Measurements from ENCODE around the gene RNF40. TPM values are rescaled to one million over a fixed set of nuclear protein-coding genes. Genes with fewer than 3 reads are reported as not detected.
"Not testable (repeated sequence)": the region's sequence is repeated elsewhere in the genome, so short reads cannot be mapped to it uniquely, and the experiment has no call there.

Gene RNF40
- polyA plus RNA-seq, 1 donor (not counting 4 experiments of a cell fraction or from before 2014, with no cell fraction given): 52.7 TPM

GRCh38 chr16:30809675-30810074 is 47.6 kb downstream of the RNF40 start:
- FAIRE-seq; H3K4me3 ChIP-seq (ENCODE audit: control insufficient read depth in 2 of 3, extremely low read depth in 1 of 3, insufficient read depth in 2 of 3, low read depth in 1 of 3, low read length in 3 of 3); H3K27me3 ChIP-seq (ENCODE audit: control insufficient read depth, extremely low read depth, insufficient read depth, low read length); H3K36me3 ChIP-seq (ENCODE audit: control insufficient read depth in 2 of 2, extremely low read depth in 1 of 2, insufficient read depth in 2 of 2, low read length in 2 of 2); H3K9me3 ChIP-seq (ENCODE audit: control insufficient read depth, low read depth, low read length); H3K79me2 ChIP-seq (ENCODE audit: control insufficient read depth, insufficient read depth, low read length); H3K9me1 ChIP-seq (ENCODE audit: control insufficient read depth, extremely low read depth, insufficient read depth, low read length); DNase-seq (ENCODE audit: low read depth, low spot score); H2AFZ ChIP-seq (ENCODE audit: control insufficient read depth, low read length); dilution Hi-C loops (cut with MboI; ENCODE audit: extremely low pct_ligation_motif_present, low sequenced_read_pairs); H3K27ac ChIP-seq (ENCODE audit: control insufficient read depth, insufficient read depth, low read length); H4K20me1 ChIP-seq (ENCODE audit: control insufficient read depth, extremely low read depth, insufficient read depth, low read length); H3K9ac ChIP-seq (ENCODE audit: control insufficient read depth, extremely low read depth, insufficient read depth, low read length); H3K4me2 ChIP-seq (ENCODE audit: control insufficient read depth, extremely low read depth, insufficient read depth, low read depth, low read length): not testable (repeated sequence)
- H3K4me1 ChIP-seq (ENCODE audit: control insufficient read depth, extremely low read depth, insufficient read depth, low read length): peaks cover 16% of the 10 kb centered on the region

- Histone ChIP-seq H3K4me2 (ENCODE audit: control insufficient read depth, extremely low read depth, insufficient read depth, low read depth, low read length) (peak overlapping the region; percentile 96), H3K9me3 (ENCODE audit: control insufficient read depth, low read depth, low read length) (no peaks in the 10 kb centered on the region), H3K9me1 (ENCODE audit: control insufficient read depth, extremely low read depth, insufficient read depth, low read length) (no peaks in the 10 kb centered on the region), H4K20me1 (ENCODE audit: control insufficient read depth, extremely low read depth, insufficient read depth, low read length) (no peaks in the 10 kb centered on the region), H3K4me3 (ENCODE audit: control insufficient read depth in 2 of 3, extremely low read depth in 1 of 3, insufficient read depth in 2 of 3, low read depth in 1 of 3, low read length in 3 of 3) (peak overlapping the region; percentile 35 to 70 (median 38)), H3K27ac (ENCODE audit: control insufficient read depth, insufficient read depth, low read length) (peak overlapping the region; percentile 38), H3K4me1 (ENCODE audit: control insufficient read depth, extremely low read depth, insufficient read depth, low read length) (peaks cover 5% of the 10 kb centered on the region), H3K27me3 (ENCODE audit: control insufficient read depth, extremely low read depth, insufficient read depth, low read length) (no peaks in the 10 kb centered on the region), H3K36me3 (ENCODE audit: control insufficient read depth in 2 of 2, extremely low read depth in 1 of 2, insufficient read depth in 2 of 2, low read length in 2 of 2) (no peaks in the 10 kb centered on the region), H2AFZ (ENCODE audit: control insufficient read depth, low read length) (peak overlapping the region; percentile 70), H3K9ac (ENCODE audit: control insufficient read depth, extremely low read depth, insufficient read depth, low read length) (peak overlapping the region; percentile 67), H3K79me2 (ENCODE audit: control insufficient read depth, insufficient read depth, low read length) (no peaks in the 10 kb centered on the region)
- dilution Hi-C loops (cut with MboI; ENCODE audit: extremely low pct_ligation_motif_present, low sequenced_read_pairs): no loop called here
- no peak for DNase-seq (ENCODE audit: low read depth, low spot score)
- no peak for FAIRE-seq
- no peak for TF ChIP-seq EZH2 (IDR thresholded peaks at IDR 0.05; ENCODE audit: low read length)
- no peak for TF ChIP-seq CTCF (optimal IDR thresholded peaks at IDR 0.05 in 1 of 3, IDR thresholded peaks at IDR 0.05 in 1 of 3, conservative IDR thresholded peaks at IDR 0.05 in 1 of 3; ENCODE audit: extremely low read depth in 1 of 3, insufficient read depth in 2 of 3, low read length in 3 of 3)
Observed at GRCh38 chr16:30813821-30814189, 51.7 kb downstream of the RNF40 start.

- no peaks in the 10 kb centered on the region for H3K36me3 ChIP-seq (ENCODE audit: control insufficient read depth in 2 of 2, extremely low read depth in 1 of 2, insufficient read depth in 2 of 2, low read length in 2 of 2)
- no peaks in the 10 kb centered on the region for H4K20me1 ChIP-seq (ENCODE audit: control insufficient read depth, extremely low read depth, insufficient read depth, low read length)
- no peaks in the 10 kb centered on the region for H3K27me3 ChIP-seq (ENCODE audit: control insufficient read depth, extremely low read depth, insufficient read depth, low read length)
- dilution Hi-C loops (cut with MboI; ENCODE audit: extremely low pct_ligation_motif_present, low sequenced_read_pairs): no loop called here
- H3K9me1 ChIP-seq (ENCODE audit: control insufficient read depth, extremely low read depth, insufficient read depth, low read length): no peaks in the 10 kb centered on the region
- H3K4me2 ChIP-seq (ENCODE audit: control insufficient read depth, extremely low read depth, insufficient read depth, low read depth, low read length): no peak overlapping the region
- DNase-seq (ENCODE audit: low read depth, low spot score) (no peak), FAIRE-seq (no peak)
- no peaks in the 10 kb centered on the region for H3K9me3 ChIP-seq (ENCODE audit: control insufficient read depth, low read depth, low read length)
- H3K4me1 ChIP-seq (ENCODE audit: control insufficient read depth, extremely low read depth, insufficient read depth, low read length): peaks cover 5% of the 10 kb centered on the region
- no peak overlapping the region for H2AFZ ChIP-seq (ENCODE audit: control insufficient read depth, low read length)
- no peaks in the 10 kb centered on the region for H3K79me2 ChIP-seq (ENCODE audit: control insufficient read depth, insufficient read depth, low read length)
- TF ChIP-seq EZH2 (IDR thresholded peaks at IDR 0.05; ENCODE audit: low read length) (no peak), CTCF (optimal IDR thresholded peaks at IDR 0.05 in 1 of 3, IDR thresholded peaks at IDR 0.05 in 1 of 3, conservative IDR thresholded peaks at IDR 0.05 in 1 of 3; ENCODE audit: extremely low read depth in 1 of 3, insufficient read depth in 2 of 3, low read length in 3 of 3) (no peak)
- H3K9ac ChIP-seq (ENCODE audit: control insufficient read depth, extremely low read depth, insufficient read depth, low read length): no peak overlapping the region
- H3K4me3 ChIP-seq (ENCODE audit: control insufficient read depth in 2 of 3, extremely low read depth in 1 of 3, insufficient read depth in 2 of 3, low read depth in 1 of 3, low read length in 3 of 3): no peak overlapping the region
- no peak overlapping the region for H3K27ac ChIP-seq (ENCODE audit: control insufficient read depth, insufficient read depth, low read length)
Observed at GRCh38 chr16:30816769-30817168, 54.6 kb downstream of the RNF40 start.

All from keratinocyte (primary cell).